HEK293 (cell line): ENCODE measurements around the gene OR6A2.

Experiments used
- CTCF ChIA-PET: fragments of 350-600 bp; formaldehyde crosslinking; extraction: SDS; loops from one replicate; lab custom pipeline; 2021; ENCODE audit warnings: antibody characterized with exemption; lab: Yijun Ruan, JAX
- POLR2A ChIA-PET: fragments of 300-600 bp; formaldehyde crosslinking; extraction: SDS; loops from one replicate; lab custom pipeline; 2020; ENCODE audit warnings: antibody characterized with exemption, inconsistent platforms; lab: Yijun Ruan, JAX
- H3K27ac ChIP-seq: fragments of 200-500 bp; sonication (Bioruptor generic); 2 replicates; pipeline ENCODE4 v1.5.1; 2014; ENCODE audit warnings: low read depth, low read length, control low read depth, inconsistent platforms; ENCODE audit errors: extremely low read depth
- H3K36me3 ChIP-seq, 2 experiments: fragments of 200-500 bp in 1 of 2; sonication (Bioruptor generic) in 1 of 2; 1 replicate in 1 of 2; 2 replicates in 1 of 2; pipeline ENCODE4 v1.5.1; 2014 to 2017; ENCODE audit warnings: inconsistent platforms in 2 of 2, low read length in 2 of 2; ENCODE audit not compliant: control insufficient read depth in 2 of 2, insufficient read depth in 1 of 2
- H3K4me1 ChIP-seq: fragments of 200-500 bp; sonication (Bioruptor generic); 2 replicates; pipeline ENCODE4 v1.5.1; 2014; ENCODE audit warnings: mild to moderate bottlenecking, low read length, inconsistent platforms; ENCODE audit not compliant: control insufficient read depth, insufficient read depth
- H3K4me3 ChIP-seq: 2 replicates; pipeline ENCODE4 v1.5.1; 2011; ENCODE audit warnings: low read depth, mild to moderate bottlenecking, control low read depth, low read length, moderate library complexity
- H3K9me3 ChIP-seq: fragments of 200-500 bp; sonication (Bioruptor generic); 2 replicates; pipeline ENCODE4 v1.5.1; 2014; ENCODE audit warnings: low read depth, low read length, inconsistent platforms; ENCODE audit not compliant: control insufficient read depth, insufficient read depth
- GLI2 ChIP-seq: fragments of 450-650 bp; formaldehyde crosslinking; IDR thresholded peaks from 2 replicates; pipeline ENCODE4; 2017; ENCODE audit warnings: missing biosample characterization, missing genetic modification characterization, low read depth, borderline replicate concordance
- KLF10 ChIP-seq: fragments of 450-650 bp; IDR thresholded peaks from 2 replicates; pipeline ENCODE4 v1.5.1; 2018; ENCODE audit warnings: missing biosample characterization, mild to moderate bottlenecking, missing genetic modification characterization
- OSR2 ChIP-seq: fragments of 450-650 bp; formaldehyde crosslinking; IDR thresholded peaks from 2 replicates; pipeline ENCODE4 v1.5.1; 2016; ENCODE audit warnings: missing biosample characterization, missing genetic modification characterization
- SCRT2 ChIP-seq: fragments of 450-650 bp; formaldehyde crosslinking; IDR thresholded peaks from 2 replicates; pipeline ENCODE4 v1.5.1; 2016; ENCODE audit warnings: missing biosample characterization, missing genetic modification characterization
- WT1 ChIP-seq: fragments of 450-650 bp; formaldehyde crosslinking; IDR thresholded peaks from 2 replicates; pipeline ENCODE4 v1.5.1; 2016; ENCODE audit warnings: missing biosample characterization, missing genetic modification characterization
- ZBTB1 ChIP-seq: fragments of 450-650 bp; formaldehyde crosslinking; IDR thresholded peaks from 2 replicates; pipeline ENCODE4 v1.5.1; 2016; ENCODE audit warnings: missing biosample characterization, missing genetic modification characterization
- ZBTB48 ChIP-seq: fragments of 450-650 bp; formaldehyde crosslinking; IDR thresholded peaks from 2 replicates; pipeline ENCODE4 v1.5.1; 2016; ENCODE audit warnings: missing biosample characterization, missing genetic modification characterization
- ZIC2 ChIP-seq: fragments of 450-650 bp; formaldehyde crosslinking; IDR thresholded peaks from 2 replicates; pipeline ENCODE4 v1.5.1; 2016; ENCODE audit warnings: missing biosample characterization, missing genetic modification characterization
- ZNF138 ChIP-seq: fragments of 450-650 bp; formaldehyde crosslinking; IDR thresholded peaks from 2 replicates; pipeline ENCODE4 v1.5.1; 2016; ENCODE audit warnings: missing biosample characterization, missing genetic modification characterization, borderline replicate concordance
- ZNF184 ChIP-seq: fragments of 450-650 bp; IDR thresholded peaks from 2 replicates; pipeline ENCODE4 v1.5.1; 2018; ENCODE audit warnings: missing biosample characterization, mild to moderate bottlenecking, missing genetic modification characterization
- ZNF223 ChIP-seq: fragments of 450-650 bp; formaldehyde crosslinking; IDR thresholded peaks from 2 replicates; pipeline ENCODE4 v1.5.1; 2016; ENCODE audit warnings: missing biosample characterization, missing genetic modification characterization
- ZNF239 ChIP-seq: fragments of 450-650 bp; formaldehyde crosslinking; IDR thresholded peaks from 2 replicates; pipeline ENCODE4 v1.5.1; 2016; ENCODE audit warnings: missing biosample characterization, missing genetic modification characterization
- ZNF416 ChIP-seq: fragments of 450-650 bp; formaldehyde crosslinking; IDR thresholded peaks from 2 replicates; pipeline ENCODE4 v1.5.1; 2016; ENCODE audit warnings: missing biosample characterization, missing genetic modification characterization
- ZNF585B ChIP-seq: fragments of 450-650 bp; formaldehyde crosslinking; IDR thresholded peaks from 2 replicates; pipeline ENCODE4 v1.5.1; 2016; ENCODE audit warnings: missing biosample characterization, missing genetic modification characterization
- ZNF600 ChIP-seq: fragments of 450-650 bp; formaldehyde crosslinking; IDR thresholded peaks from 2 replicates; pipeline ENCODE4 v1.5.1; 2016; ENCODE audit warnings: missing biosample characterization, missing genetic modification characterization
- ZNF610 ChIP-seq: fragments of 450-650 bp; formaldehyde crosslinking; IDR thresholded peaks from 2 replicates; pipeline ENCODE4 v1.5.1; 2016; ENCODE audit warnings: missing biosample characterization, missing genetic modification characterization, borderline replicate concordance
- ZNF623 ChIP-seq: fragments of 450-650 bp; formaldehyde crosslinking; IDR thresholded peaks from 2 replicates; pipeline ENCODE4 v1.5.1; 2016; ENCODE audit warnings: missing biosample characterization, missing genetic modification characterization
- ZNF629 ChIP-seq: fragments of 450-650 bp; formaldehyde crosslinking; IDR thresholded peaks from 2 replicates; pipeline ENCODE4 v1.5.1; 2017; ENCODE audit warnings: missing biosample characterization, missing genetic modification characterization
- ZNF660 ChIP-seq: fragments of 450-650 bp; IDR thresholded peaks from 2 replicates; pipeline ENCODE4 v1.5.1; 2018; ENCODE audit warnings: missing biosample characterization, mild to moderate bottlenecking, missing genetic modification characterization
- ZSCAN23 ChIP-seq: fragments of 450-650 bp; formaldehyde crosslinking; IDR thresholded peaks from 2 replicates; pipeline ENCODE4 v1.5.1; 2016; ENCODE audit warnings: missing biosample characterization, missing genetic modification characterization
- ZSCAN30 ChIP-seq: fragments of 450-650 bp; IDR thresholded peaks from 2 replicates; pipeline ENCODE4 v1.5.1; 2018; ENCODE audit warnings: missing biosample characterization, mild to moderate bottlenecking, missing genetic modification characterization, moderate library complexity
- TF ChIP-seq, protein P1 (sequence below): IDR thresholded peaks from 2 replicates; pipeline ENCODE4 v1.6.1; 2011; ENCODE audit warnings: mild to moderate bottlenecking, low read depth, low read length, borderline replicate concordance
- TF ChIP-seq, protein P2 (sequence below): fragments of 450-650 bp; formaldehyde crosslinking; IDR thresholded peaks from 2 replicates; pipeline ENCODE4 v1.5.1; 2016; ENCODE audit warnings: missing biosample characterization, missing genetic modification characterization
- TF ChIP-seq, protein P3 (sequence below): fragments of 450-650 bp; formaldehyde crosslinking; IDR thresholded peaks from 2 replicates; pipeline ENCODE4 v1.5.1; 2017; ENCODE audit warnings: missing biosample characterization, mild to moderate bottlenecking, missing genetic modification characterization, moderate library complexity

OR6A2 gene

DNA sequence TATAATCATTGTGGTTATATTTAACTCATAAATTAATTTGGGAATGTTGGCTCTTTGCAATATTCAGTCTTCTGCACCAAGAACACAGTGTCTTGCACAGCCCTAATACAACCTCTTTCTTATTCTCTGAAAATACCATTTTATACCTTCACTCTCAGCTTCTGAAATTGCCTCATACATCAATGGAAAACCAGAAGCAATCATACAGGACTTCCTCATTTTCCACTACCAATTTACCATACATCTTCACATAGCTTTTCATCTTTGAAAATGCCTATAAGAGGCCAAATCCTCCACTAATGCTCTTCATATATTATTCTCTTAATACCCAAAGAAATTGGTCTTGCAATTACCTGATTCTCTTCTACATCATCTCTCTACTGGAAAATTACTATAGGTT lies 21.0 kb downstream of the OR6A2 start:
- no peak for TF ChIP-seq ZNF610 (tag by site-specific recombination)
- TF ChIP-seq ZSCAN23 (tag by site-specific recombination): no peak
- TF ChIP-seq ZNF623 (tag by site-specific recombination): no peak
- TF ChIP-seq, protein P1, sequence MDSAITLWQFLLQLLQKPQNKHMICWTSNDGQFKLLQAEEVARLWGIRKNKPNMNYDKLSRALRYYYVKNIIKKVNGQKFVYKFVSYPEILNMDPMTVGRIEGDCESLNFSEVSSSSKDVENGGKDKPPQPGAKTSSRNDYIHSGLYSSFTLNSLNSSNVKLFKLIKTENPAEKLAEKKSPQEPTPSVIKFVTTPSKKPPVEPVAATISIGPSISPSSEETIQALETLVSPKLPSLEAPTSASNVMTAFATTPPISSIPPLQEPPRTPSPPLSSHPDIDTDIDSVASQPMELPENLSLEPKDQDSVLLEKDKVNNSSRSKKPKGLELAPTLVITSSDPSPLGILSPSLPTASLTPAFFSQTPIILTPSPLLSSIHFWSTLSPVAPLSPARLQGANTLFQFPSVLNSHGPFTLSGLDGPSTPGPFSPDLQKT: no peak
- TF ChIP-seq ZBTB1: no peak
- no peak for TF ChIP-seq ZNF138 (tag by site-specific recombination)
- TF ChIP-seq ZNF223 (tag by site-specific recombination): no peak
- TF ChIP-seq WT1: no peak
- no peak for TF ChIP-seq ZNF660 (tag by site-specific recombination)
- no peak for TF ChIP-seq ZIC2
- TF ChIP-seq ZNF585B (tag by site-specific recombination): no peak
- no peaks in the 10 kb centered on the region for H3K9me3 ChIP-seq
- no peaks in the 10 kb centered on the region for H3K4me1 ChIP-seq
- ChIA-PET POLR2A (no interaction called here), CTCF (interaction anchor here (0.6 to 1.3 kb wide), 4 partner anchors 13 to 33 kb away, joined by 3 to 5 read pairs (median 4); no protein-coding TSS in a partner anchor)
- H3K27ac ChIP-seq: no peak overlapping the region
- no peaks in the 10 kb centered on the region for H3K36me3 ChIP-seq
- no peak overlapping the region for H3K4me3 ChIP-seq

DNA sequence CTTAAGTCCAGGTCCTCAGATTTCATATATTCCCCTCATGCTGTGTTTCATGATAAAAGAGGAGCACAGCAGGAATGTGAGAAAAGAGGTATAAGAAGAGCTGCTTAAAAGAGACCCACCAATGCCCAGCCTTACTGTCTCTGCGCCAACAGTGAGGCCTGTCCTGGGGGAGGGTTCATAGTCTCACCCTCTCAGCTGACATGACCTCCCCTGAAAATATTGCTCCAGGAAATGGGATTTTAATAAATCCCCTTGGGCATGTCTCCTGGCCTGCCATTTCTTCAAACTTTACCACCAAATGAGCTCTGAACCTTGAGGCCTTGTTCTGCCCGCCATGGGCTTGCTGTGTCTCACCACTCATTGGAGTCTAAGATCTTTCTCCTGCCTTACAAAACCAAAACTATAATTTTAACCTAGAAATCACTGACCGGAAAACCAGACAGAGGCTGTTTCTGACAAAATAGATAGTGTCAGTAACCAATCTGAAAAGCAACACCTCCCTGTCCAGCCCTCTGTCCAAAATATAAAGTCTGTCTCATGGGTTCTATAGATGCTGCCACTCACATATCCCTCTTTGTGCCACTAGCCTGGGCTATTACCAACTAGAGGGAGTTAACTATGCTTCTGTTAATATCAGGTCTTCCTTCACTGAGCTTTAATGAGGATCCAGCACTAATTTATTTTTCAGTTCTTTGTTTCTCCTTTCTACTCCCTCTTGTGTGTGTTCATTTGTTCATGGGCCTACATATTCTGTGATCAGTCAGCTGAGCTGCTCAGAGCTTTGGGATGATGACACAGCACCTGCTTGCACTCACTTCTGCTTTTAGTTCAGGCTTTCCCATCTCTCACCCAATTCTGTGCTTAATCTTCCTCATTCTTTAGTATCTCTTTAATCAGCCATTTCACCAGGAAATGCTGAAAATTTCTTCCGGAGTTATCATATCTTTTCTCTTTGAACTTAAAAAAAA lies 27.3 kb downstream of the OR6A2 start, which contains the start of gene OR2AG2:
Gene OR2AG2 (minus strand): TSS at position 51 of the 968 bp plus-strand sequence. CDS start 3,019 bp downstream, outside the sequence.
- Histone ChIP-seq H3K4me1 (no peaks in the 10 kb centered on the region), H3K36me3 (no peaks in the 10 kb centered on the region), H3K9me3 (no peaks in the 10 kb centered on the region), H3K27ac (no peak within 1 kb of the TSS)
- POLR2A ChIA-PET: no interaction called here
- CTCF ChIA-PET: interaction anchor here (0.9 to 2.0 kb wide), 2 partner anchors 17 to 34 kb away, joined by 3 to 7 read pairs; no protein-coding TSS in a partner anchor
- TF ChIP-seq KLF10 (tag by site-specific recombination) (no peak), ZNF416 (tag by site-specific recombination) (no peak), ZNF600 (tag by site-specific recombination) (no peak), GLI2 (tag by site-specific recombination) (no peak), SCRT2 (tag by site-specific recombination) (no peak), ZBTB48 (tag by site-specific recombination) (no peak), OSR2 (no peak), ZNF239 (tag by site-specific recombination) (no peak), ZNF184 (tag by site-specific recombination) (no peak), ZNF629 (tag by site-specific recombination) (no peak), ZSCAN30 (tag by site-specific recombination) (no peak)
- TF ChIP-seq, protein P2, sequence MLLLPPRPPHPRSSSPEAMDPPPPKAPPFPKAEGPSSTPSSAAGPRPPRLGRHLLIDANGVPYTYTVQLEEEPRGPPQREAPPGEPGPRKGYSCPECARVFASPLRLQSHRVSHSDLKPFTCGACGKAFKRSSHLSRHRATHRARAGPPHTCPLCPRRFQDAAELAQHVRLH (tag by site-specific recombination): no peak
- TF ChIP-seq, protein P3, sequence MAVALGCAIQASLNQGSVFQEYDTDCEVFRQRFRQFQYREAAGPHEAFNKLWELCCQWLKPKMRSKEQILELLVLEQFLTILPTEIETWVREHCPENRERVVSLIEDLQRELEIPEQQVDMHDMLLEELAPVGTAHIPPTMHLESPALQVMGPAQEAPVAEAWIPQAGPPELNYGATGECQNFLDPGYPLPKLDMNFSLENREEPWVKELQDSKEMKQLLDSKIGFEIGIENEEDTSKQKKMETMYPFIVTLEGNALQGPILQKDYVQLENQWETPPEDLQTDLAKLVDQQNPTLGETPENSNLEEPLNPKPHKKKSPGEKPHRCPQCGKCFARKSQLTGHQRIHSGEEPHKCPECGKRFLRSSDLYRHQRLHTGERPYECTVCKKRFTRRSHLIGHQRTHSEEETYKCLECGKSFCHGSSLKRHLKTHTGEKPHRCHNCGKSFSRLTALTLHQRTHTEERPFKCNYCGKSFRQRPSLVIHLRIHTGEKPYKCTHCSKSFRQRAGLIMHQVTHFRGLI (tag by site-specific recombination): no peak
- TF ChIP-seq, all 188 proteins: peak for 0
- H3K4me3 ChIP-seq: no peak within 1 kb of the TSS
